HPDE6-E6E7 (cell line): ENCODE data around the gene PGM2.
A peak's percentile ranks its signal among the peaks of the same experiment; 100 is the strongest.
"Not testable (repeated sequence)": the region's sequence is repeated elsewhere in the genome, so short reads cannot be mapped to it uniquely, and the experiment has no call there.

Experiments
- DNase-seq: peaks from one replicate; pipeline ENCODE4 v3.0.0; 2011; ENCODE audit warnings: missing footprints; ENCODE audit errors: extremely low spot score

Gene PGM2

DNA sequence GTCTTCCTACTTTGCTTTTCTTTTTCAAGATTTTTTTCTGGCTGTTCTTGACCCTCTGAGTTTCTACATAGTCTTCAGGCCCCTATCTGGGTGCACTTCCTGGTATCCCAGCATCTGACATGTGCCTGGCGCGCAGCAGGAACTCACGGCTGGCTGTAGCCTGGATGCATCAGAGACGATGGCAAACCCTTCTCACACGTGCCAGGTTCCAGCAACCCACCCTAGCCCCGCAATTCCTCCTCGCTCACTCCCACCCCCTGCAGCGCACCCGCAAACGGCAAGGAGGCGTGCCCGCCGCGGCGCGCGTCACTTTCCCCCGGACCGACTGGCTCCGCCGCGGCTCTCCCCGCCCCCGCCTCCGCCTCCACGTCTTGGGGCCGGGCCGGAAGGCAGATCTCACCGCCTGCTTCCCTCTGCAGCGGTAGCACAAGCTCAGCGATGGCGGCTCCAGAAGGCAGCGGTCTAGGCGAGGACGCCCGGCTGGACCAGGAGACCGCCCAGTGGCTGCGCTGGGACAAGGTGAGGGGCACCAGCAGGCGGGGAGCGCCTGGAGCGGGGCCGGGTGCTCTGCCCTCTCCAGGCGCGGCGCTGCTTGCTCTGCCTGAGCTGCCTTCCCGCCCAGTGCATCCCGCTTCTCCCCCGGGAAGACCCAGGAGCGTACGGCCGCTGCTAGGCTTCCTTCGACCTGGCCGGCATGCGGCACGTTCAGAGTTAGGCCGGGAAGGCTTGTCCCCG lies at the start of gene PGM2:
Gene PGM2, plus strand, starts transcription at position 392 of the 735 bp plus-strand sequence. Its CDS starts 47 bp downstream, at position 439.
- peak; percentile 78 for DNase-seq

DNA sequence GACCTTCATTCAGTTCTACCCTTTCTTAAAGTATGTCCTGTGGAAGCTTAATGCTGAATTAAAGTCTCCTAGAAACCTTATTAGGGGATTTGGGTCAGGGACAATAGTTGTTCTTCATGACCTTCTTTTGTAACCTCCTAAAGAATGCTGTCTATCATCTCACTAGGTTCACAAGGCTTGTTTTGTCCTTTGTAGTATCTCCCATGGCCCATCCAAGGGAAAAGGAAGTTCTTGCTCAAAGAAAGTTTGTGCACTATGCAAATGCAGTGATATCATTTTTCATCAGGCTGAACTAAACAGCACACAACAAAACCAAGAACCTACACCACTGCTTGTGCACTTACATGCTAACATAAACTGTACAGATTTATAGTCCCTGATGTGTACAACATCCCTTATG lies 46.6 kb upstream of the PGM2 start:
- no peak for DNase-seq

GRCh38 chr4:37780444-37781130 lies 45.9 kb upstream of the PGM2 start:
- DNase-seq = no peak

GRCh38 chr4:37781131-37781455 lies 45.4 kb upstream of the PGM2 start:
- no peak for DNase-seq

DNA sequence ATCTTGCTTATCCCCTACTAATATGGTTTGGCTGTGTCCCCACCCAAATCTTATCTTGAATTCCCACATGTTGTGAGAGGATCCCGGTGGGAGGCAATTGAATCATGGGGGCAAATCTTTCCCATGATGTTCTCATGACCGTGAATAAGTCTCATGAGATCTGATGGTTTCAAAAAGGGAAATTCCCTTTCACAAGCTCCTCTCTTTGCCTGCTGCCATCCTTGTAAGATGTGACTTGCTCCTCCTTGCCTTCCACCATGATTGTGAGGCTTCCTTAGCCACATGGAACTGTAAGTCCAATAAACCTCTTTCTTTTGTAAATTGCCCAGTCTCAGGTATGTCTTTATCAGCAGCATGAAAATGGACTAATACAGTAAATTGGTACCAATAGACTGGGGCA lies 40.2 kb upstream of the PGM2 start:
- DNase-seq = not testable (repeated sequence)

GRCh38 chr4:37787883-37788460 lies 38.5 kb upstream of the PGM2 start:
- DNase-seq = not testable (repeated sequence)

DNA sequence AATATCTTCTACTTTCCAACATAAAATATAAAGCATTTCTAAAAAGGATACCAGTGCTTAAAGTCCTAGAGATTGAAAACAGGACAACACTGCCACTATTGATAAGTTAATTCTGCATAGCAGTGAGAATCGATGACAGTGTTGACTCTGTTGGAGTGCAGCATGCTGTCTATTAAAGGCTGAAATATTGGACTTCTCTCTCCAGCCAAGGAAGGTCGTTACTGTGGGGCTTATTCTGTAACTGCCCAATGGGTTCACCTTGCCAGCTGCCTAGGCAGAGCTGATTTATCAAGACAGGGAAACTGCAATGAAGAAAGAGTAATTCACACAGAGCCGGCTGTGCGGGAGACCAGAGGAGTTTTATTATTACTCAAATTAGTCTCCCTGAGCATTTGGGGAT lies 37.7 kb upstream of the PGM2 start:
- no peak for DNase-seq

- no peak for DNase-seq
Observed at GRCh38 chr4:37792241-37792640, 34.2 kb upstream of the PGM2 start.

DNA sequence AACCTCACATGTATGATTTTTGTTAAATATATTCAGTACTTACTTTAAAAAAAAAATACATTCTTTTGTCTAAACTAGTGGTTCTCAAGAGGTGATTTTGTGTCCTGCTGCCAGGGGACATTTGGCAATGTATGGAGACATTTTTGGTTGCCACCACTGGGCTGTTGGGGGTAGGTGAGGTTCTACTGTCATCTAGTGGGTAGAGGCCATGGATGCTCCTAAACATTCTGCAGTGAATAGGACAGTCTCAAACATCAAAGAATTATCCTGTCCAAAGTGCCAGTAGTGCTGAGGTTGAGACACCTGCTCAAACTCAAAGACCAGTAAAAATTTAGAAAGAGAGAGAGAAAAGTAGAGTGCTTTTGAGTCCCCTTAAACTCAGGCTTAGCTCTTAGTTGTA lies 32.9 kb upstream of the PGM2 start:
- no peak for DNase-seq

GRCh38 chr4:37794056-37794455 lies 32.4 kb upstream of the PGM2 start:
- no peak for DNase-seq

- DNase-seq = no peak
Observed at GRCh38 chr4:37795581-37796195, 30.8 kb upstream of the PGM2 start.

DNA sequence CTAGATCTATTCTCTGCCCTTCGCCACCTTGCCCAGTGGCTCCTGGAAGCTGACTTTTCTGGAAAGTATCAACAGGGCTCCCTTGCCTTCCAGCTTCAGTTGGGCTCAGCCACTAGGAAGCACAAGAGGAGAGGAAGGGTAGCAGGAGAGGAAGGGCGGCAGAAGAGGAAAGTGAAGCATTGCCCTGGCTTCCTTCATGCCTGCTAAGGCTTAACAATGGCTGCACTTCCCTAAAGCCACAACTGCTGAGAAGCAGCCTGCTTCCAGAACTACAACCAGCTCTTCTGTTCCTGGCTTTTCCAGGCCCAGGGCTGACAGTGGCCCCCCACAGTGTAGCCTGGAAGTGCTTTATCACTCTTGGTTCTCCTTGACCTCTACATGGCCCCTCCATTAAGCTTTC lies 29.1 kb upstream of the PGM2 start:
- DNase-seq = no peak

- DNase-seq = no peak
Observed at GRCh38 chr4:37797923-37798322, 28.6 kb upstream of the PGM2 start.

DNA sequence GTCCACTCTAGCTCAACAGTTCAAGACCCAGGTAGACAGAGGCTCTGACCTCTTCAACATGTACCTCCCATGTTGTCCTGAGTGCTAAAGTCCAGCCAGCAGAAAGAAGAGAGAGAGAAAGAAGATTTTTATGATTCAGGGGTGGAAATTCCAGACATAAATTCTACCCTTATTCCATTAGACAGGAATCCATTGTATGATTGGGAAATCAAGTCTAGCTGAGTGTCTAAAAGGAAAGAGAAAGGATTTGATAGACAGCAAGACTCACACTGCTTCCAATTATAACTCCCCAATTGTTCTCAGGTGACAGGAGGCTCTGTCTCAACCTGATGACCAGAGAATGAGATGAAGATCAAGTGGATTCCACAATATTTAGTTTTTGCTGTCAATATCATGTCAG lies 27.9 kb upstream of the PGM2 start:
- no peak for DNase-seq

GRCh38 chr4:37799941-37800554 lies 26.4 kb upstream of the PGM2 start:
- no peak for DNase-seq

DNA sequence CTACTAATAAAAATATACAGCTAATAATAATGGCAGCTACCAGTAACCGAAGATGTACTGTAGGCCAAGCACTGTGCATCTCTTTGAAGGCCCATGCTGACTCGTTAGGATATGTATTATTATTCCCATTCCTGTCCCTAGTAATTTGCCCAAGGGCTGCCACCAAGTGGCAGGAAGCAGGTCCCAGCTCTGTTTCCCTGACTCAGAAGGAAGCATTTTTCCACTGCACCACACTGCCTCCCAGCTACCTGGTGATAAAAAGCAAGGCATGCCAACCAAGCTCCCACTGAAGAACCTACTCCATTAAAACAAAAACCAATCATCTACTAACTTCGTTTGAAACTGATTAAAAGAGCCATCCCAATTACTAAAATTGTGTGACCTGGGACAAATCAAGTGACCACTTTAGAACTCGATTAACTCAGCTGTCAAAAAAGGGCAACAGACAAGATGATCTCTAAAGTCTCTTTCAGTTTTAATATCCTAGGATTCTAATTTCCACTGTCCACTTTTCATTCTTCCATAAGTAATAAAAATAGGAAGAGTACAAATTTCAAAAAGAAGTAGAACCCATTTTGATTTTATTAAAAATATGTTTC lies 24.3 kb upstream of the PGM2 start:
- peak; percentile 34 for DNase-seq

DNA sequence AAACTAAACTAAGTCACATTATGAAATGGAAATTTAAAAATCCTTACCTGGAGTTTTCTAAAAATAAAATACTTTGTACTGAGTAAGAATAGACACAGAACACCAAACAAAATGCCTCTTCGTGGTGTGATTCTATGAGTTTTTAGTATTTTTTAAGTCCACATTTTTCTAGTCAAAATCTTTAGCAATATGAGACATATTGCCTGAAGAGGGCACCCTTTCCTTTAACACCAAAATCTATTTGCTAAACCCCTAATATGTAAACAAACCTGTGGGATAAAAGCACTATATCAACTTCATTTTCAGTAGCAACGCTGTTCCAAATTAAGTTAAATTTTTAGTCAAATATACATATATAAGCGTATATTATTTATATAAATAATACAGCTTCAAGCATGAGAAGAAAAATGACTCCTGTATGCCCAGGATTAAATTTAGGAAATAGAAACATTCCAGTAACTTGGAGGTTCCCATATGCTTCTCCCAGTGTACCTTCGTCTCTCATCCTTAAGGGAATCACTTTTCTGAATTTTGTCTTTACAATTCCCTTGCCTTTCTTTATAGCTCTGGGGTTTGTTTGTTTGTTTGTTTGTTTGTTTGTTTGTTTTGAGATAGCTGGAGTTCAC lies 23.0 kb upstream of the PGM2 start:
- no peak for DNase-seq

DNA sequence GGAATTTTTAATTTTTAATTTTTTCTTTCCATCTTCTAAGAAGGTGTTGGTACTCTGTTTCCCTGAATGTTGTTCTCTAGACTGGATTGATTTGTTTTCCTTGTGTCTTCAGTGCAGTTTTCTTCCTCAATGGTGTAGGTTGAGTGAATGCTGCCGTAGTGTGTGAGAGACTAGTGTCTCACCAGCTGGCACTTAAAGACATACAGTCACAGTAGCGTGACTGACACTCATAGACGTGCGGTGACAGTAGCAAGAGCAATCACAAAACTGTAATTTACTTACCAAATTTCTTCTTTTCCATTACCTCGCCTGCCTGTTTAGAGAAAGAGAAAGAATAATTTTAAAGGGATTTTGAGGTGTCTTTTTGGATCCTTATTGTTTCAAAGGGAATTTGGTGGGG lies 21.4 kb upstream of the PGM2 start:
- no peak for DNase-seq

- DNase-seq = no peak
Observed at GRCh38 chr4:37812713-37813112, 13.8 kb upstream of the PGM2 start.

DNA sequence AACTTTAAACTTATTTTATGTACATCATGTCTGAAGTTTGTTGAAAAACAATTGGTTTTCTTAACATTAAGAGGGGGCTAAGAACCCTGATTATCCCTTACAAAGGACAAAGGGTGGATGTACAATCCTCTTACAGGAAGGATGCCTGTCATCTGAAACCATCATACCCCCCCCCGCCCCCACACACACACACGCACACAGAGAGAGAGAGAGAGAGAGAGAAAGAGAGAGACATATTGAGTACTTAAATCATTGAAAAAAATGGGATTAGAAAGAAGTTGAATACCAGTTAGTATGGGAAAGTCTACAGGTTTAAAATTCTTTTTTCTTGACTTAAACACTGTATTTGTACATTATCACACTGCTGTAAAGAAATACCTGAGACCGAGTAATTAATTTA lies 10.9 kb upstream of the PGM2 start:
- no peak for DNase-seq

- no peak for DNase-seq
Observed at GRCh38 chr4:37816006-37816405, 10.5 kb upstream of the PGM2 start.

GRCh38 chr4:37816719-37817118 lies 9.8 kb upstream of the PGM2 start:
- DNase-seq = no peak
